ENCODE results near the gene PDE1A. TPM values are rescaled to one million over a fixed set of nuclear protein-coding genes. Genes with fewer than 3 reads are reported as not detected.

The PDE1A gene
- polyA plus RNA-seq, 1 experiment, result 4.3 TPM

DNA sequence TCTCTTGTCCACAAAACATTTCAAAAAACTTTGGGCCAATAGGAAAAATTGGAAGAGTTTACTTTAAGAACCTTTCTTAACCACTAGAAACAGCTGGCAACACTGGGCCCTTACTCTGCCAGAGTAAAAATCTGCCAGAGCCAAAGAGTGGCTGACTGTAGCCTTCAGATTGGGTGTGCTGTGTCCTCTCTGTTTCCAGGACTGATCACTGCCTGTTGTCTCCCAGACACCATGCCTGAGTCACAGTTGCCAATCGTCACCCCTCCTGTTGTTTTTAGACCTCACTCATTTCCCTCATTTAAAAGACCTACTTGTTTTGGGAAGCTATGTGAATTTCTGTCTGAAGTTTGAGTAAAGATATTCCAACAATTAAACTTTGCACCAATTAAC lies 282.1 kb downstream of the PDE1A start:
- Histone ChIP-seq H3K27me3 (ENCODE audit: control insufficient read depth, insufficient read depth, low read length) (no peaks in the 10 kb centered on the region), H3K9me3 (ENCODE audit: control insufficient read depth, insufficient read depth, low read length) (no peaks in the 10 kb centered on the region), H3K27ac (ENCODE audit: low read depth, low read length) (no peak overlapping the region), H3K4me3 (ENCODE audit: low read depth, low read length) (no peak overlapping the region)
- ChIA-PET POLR2A (no interaction called here), CTCF (interaction anchor here (0.9 kb wide), 1 partner anchor 12 kb away, joined by 4 read pairs; no protein-coding TSS in a partner anchor)
- TF ChIP-seq CTCF (IDR thresholded peaks at IDR 0.05; ENCODE audit: low read depth, low read length), result no peak
- DNase-seq (ENCODE audit: low read depth, low spot score), result no peak

GRCh38 chr2:182144041-182144775 lies 282.6 kb downstream of the PDE1A start:
- no peak for DNase-seq (ENCODE audit: low read depth, low spot score)
- POLR2A ChIA-PET, result no interaction called here
- no peak for TF ChIP-seq CTCF (IDR thresholded peaks at IDR 0.05; ENCODE audit: low read depth, low read length)
- H3K27me3 ChIP-seq (ENCODE audit: control insufficient read depth, insufficient read depth, low read length), result no peaks in the 10 kb centered on the region
- CTCF ChIA-PET, result interaction anchor here (0.5 to 0.6 kb wide), 2 partner anchors 407 to 505 kb away, joined by 3 to 5 read pairs; no protein-coding TSS in a partner anchor
- no peaks in the 10 kb centered on the region for H3K9me3 ChIP-seq (ENCODE audit: control insufficient read depth, insufficient read depth, low read length)
- no peak overlapping the region for H3K27ac ChIP-seq (ENCODE audit: low read depth, low read length)
- H3K4me3 ChIP-seq (ENCODE audit: low read depth, low read length), result no peak overlapping the region

DNA sequence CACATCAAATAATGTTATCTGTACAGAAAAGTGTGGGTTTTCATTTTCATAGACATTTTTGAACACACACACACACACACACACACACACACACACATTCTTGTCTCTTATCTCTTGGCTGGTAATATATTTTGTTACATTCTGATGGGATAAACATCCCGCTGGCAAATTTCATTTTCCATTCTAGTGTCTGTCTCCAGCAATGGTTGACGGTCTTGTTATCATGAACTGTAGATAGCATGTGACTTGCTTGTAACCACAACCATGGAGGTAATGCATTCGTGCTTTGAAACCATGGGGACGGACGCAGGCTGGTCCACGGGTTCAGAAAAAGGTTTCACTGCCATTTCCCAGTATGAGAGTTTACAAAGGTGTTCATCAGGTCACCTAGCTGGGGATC lies 284.8 kb downstream of the PDE1A start:
- Histone ChIP-seq H3K27ac (ENCODE audit: low read depth, low read length) (no peak overlapping the region), H3K27me3 (ENCODE audit: control insufficient read depth, insufficient read depth, low read length) (no peaks in the 10 kb centered on the region), H3K4me3 (ENCODE audit: low read depth, low read length) (no peak overlapping the region), H3K9me3 (ENCODE audit: control insufficient read depth, insufficient read depth, low read length) (no peaks in the 10 kb centered on the region)
- CTCF ChIA-PET, result interaction anchor here (0.9 to 2.0 kb wide), 2 partner anchors 10 to 45 kb away, joined by 3 to 8 read pairs; no protein-coding TSS in a partner anchor
- no peak for TF ChIP-seq CTCF (IDR thresholded peaks at IDR 0.05; ENCODE audit: low read depth, low read length)
- no peak for DNase-seq (ENCODE audit: low read depth, low spot score)
- POLR2A ChIA-PET, result interaction anchor here (0.7 kb wide), 1 partner anchor 345 kb away, joined by 3 read pairs; no protein-coding TSS in a partner anchor

GRCh38 chr2:182134201-182134600 lies 292.6 kb downstream of the PDE1A start:
- Histone ChIP-seq H3K4me3 (ENCODE audit: low read depth, low read length) (no peak overlapping the region), H3K27me3 (ENCODE audit: control insufficient read depth, insufficient read depth, low read length) (no peaks in the 10 kb centered on the region), H3K27ac (ENCODE audit: low read depth, low read length) (no peak overlapping the region), H3K9me3 (ENCODE audit: control insufficient read depth, insufficient read depth, low read length) (no peaks in the 10 kb centered on the region)
- no peak for TF ChIP-seq CTCF (IDR thresholded peaks at IDR 0.05; ENCODE audit: low read depth, low read length)
- DNase-seq (ENCODE audit: low read depth, low spot score), result no peak
- POLR2A ChIA-PET, result no interaction called here
- CTCF ChIA-PET, result interaction anchor here (0.6 to 4.3 kb wide), 4 partner anchors 21 to 515 kb away, joined by 3 to 35 read pairs (median 14); no protein-coding TSS in a partner anchor

- Histone ChIP-seq H3K27ac (ENCODE audit: low read depth, low read length) (no peak overlapping the region), H3K4me3 (ENCODE audit: low read depth, low read length) (no peak overlapping the region), H3K9me3 (ENCODE audit: control insufficient read depth, insufficient read depth, low read length) (no peaks in the 10 kb centered on the region), H3K27me3 (ENCODE audit: control insufficient read depth, insufficient read depth, low read length) (no peaks in the 10 kb centered on the region)
- no peak for TF ChIP-seq CTCF (IDR thresholded peaks at IDR 0.05; ENCODE audit: low read depth, low read length)
- DNase-seq (ENCODE audit: low read depth, low spot score), result no peak
- ChIA-PET POLR2A (no interaction called here), CTCF (interaction anchor here (0.6 to 4.3 kb wide), 19 partner anchors 8 to 1149 kb away, joined by 3 to 35 read pairs (median 4); no protein-coding TSS in a partner anchor)
Measured at GRCh38 chr2:182133195-182133891, 293.5 kb downstream of the PDE1A start.

Measured in AG04450 (cell line).